HEK293 (cell line): ENCODE results near the gene MOCS2.

Source experiments
- CTCF ChIA-PET: fragments of 350-600 bp; formaldehyde crosslinking; extraction: SDS; loops from one replicate; lab custom pipeline; 2021; ENCODE audit warnings: antibody characterized with exemption; lab: Yijun Ruan, JAX
- POLR2A ChIA-PET: fragments of 300-600 bp; formaldehyde crosslinking; extraction: SDS; loops from one replicate; lab custom pipeline; 2020; ENCODE audit warnings: antibody characterized with exemption, inconsistent platforms; lab: Yijun Ruan, JAX
- H3K27ac ChIP-seq: fragments of 200-500 bp; sonication (Bioruptor generic); 2 replicates; pipeline ENCODE4 v1.5.1; 2014; ENCODE audit warnings: low read depth, low read length, control low read depth, inconsistent platforms; ENCODE audit errors: extremely low read depth
- H3K36me3 ChIP-seq, 2 experiments: fragments of 200-500 bp in 1 of 2; sonication (Bioruptor generic) in 1 of 2; 1 replicate in 1 of 2; 2 replicates in 1 of 2; pipeline ENCODE4 v1.5.1; 2014 to 2017; ENCODE audit warnings: inconsistent platforms in 2 of 2, low read length in 2 of 2; ENCODE audit not compliant: control insufficient read depth in 2 of 2, insufficient read depth in 1 of 2
- H3K4me1 ChIP-seq: fragments of 200-500 bp; sonication (Bioruptor generic); 2 replicates; pipeline ENCODE4 v1.5.1; 2014; ENCODE audit warnings: mild to moderate bottlenecking, low read length, inconsistent platforms; ENCODE audit not compliant: control insufficient read depth, insufficient read depth
- H3K4me3 ChIP-seq: 2 replicates; pipeline ENCODE4 v1.5.1; 2011; ENCODE audit warnings: low read depth, mild to moderate bottlenecking, control low read depth, low read length, moderate library complexity
- H3K9me3 ChIP-seq: fragments of 200-500 bp; sonication (Bioruptor generic); 2 replicates; pipeline ENCODE4 v1.5.1; 2014; ENCODE audit warnings: low read depth, low read length, inconsistent platforms; ENCODE audit not compliant: control insufficient read depth, insufficient read depth
- CTCF ChIP-seq: fragments of 450-650 bp; formaldehyde crosslinking; IDR thresholded peaks from 2 replicates; pipeline ENCODE4 v1.5.1; 2016; ENCODE audit warnings: missing biosample characterization, missing genetic modification characterization
- KLF10 ChIP-seq: fragments of 450-650 bp; IDR thresholded peaks from 2 replicates; pipeline ENCODE4 v1.5.1; 2018; ENCODE audit warnings: missing biosample characterization, mild to moderate bottlenecking, missing genetic modification characterization
- PRDM10 ChIP-seq: fragments of 450-650 bp; formaldehyde crosslinking; IDR thresholded peaks from 2 replicates; pipeline ENCODE4 v1.5.1; 2016; ENCODE audit warnings: missing biosample characterization, missing genetic modification characterization
- SETDB1 ChIP-seq: IDR thresholded peaks from one replicate; pipeline ENCODE4 v1.6.1; 2017; ENCODE audit warnings: mild to moderate bottlenecking, low read length, moderate library complexity, mixed read lengths; ENCODE audit not compliant: insufficient read length
- TRIM28 ChIP-seq: IDR thresholded peaks from 2 replicates; pipeline ENCODE4 v1.6.1; 2011; ENCODE audit warnings: low read length, control low read depth, borderline replicate concordance
- ZNF132 ChIP-seq: fragments of 450-650 bp; formaldehyde crosslinking; IDR thresholded peaks from 2 replicates; pipeline ENCODE4 v1.5.1; 2017; ENCODE audit warnings: missing biosample characterization, missing genetic modification characterization, borderline replicate concordance
- ZNF133 ChIP-seq: fragments of 450-650 bp; formaldehyde crosslinking; IDR thresholded peaks from 2 replicates; pipeline ENCODE4 v1.5.1; 2016; ENCODE audit warnings: missing biosample characterization, missing genetic modification characterization
- ZNF624 ChIP-seq: fragments of 450-650 bp; formaldehyde crosslinking; IDR thresholded peaks from 2 replicates; pipeline ENCODE4 v1.5.1; 2017; ENCODE audit warnings: missing biosample characterization, missing genetic modification characterization
- ZNF654 ChIP-seq: fragments of 450-650 bp; formaldehyde crosslinking; IDR thresholded peaks from 2 replicates; pipeline ENCODE4 v1.5.1; 2016; ENCODE audit warnings: low read depth, missing biosample characterization, missing genetic modification characterization
- ZNF660 ChIP-seq: fragments of 450-650 bp; IDR thresholded peaks from 2 replicates; pipeline ENCODE4 v1.5.1; 2018; ENCODE audit warnings: missing biosample characterization, mild to moderate bottlenecking, missing genetic modification characterization
- ZNF664 ChIP-seq: fragments of 450-650 bp; formaldehyde crosslinking; IDR thresholded peaks from 2 replicates; pipeline ENCODE4 v1.5.1; 2016; ENCODE audit warnings: missing biosample characterization, missing genetic modification characterization
- ZNF747 ChIP-seq: fragments of 450-650 bp; formaldehyde crosslinking; IDR thresholded peaks from 2 replicates; pipeline ENCODE4 v1.5.1; 2016; ENCODE audit warnings: missing biosample characterization, missing genetic modification characterization
- TF ChIP-seq, protein P1 (sequence below): fragments of 450-650 bp; formaldehyde crosslinking; conservative IDR thresholded peaks from 2 replicates; pipeline ENCODE4 v1.5.1; 2016; ENCODE audit warnings: low read depth, missing biosample characterization, missing genetic modification characterization
- TF ChIP-seq, protein P2 (sequence below): fragments of 450-650 bp; formaldehyde crosslinking; IDR thresholded peaks from 2 replicates; pipeline ENCODE4 v1.5.1; 2017; ENCODE audit warnings: missing biosample characterization, missing genetic modification characterization
- TF ChIP-seq, protein P3 (sequence below): fragments of 450-650 bp; formaldehyde crosslinking; IDR thresholded peaks from 2 replicates; pipeline ENCODE4 v1.5.1; 2016; ENCODE audit warnings: missing biosample characterization, missing genetic modification characterization, low read depth

MOCS2 gene

DNA sequence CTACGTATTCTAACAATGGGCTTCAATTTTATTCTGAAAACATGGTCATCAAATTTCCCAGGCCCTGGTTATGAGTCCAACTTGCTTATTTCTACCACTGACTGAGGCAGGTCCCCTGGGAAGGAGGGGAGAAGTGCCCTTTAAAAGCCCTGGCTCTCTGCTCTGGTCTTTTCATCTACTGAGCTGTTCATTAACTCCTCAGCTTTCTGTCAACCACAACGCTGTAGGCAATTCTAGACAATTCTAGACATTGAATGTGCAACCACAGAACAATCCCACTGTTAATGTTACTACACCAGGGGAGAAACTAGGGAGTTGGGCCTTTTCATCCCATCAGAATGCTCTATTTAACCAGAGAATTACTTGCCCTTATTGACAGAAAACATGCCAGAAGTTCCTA lies 10.0 kb downstream of the MOCS2 start (continued):
- TF ChIP-seq PRDM10 (tag by site-specific recombination) (no peak), SETDB1 (no peak), ZNF132 (no peak)

GRCh38 chr5:53095931-53096525 lies 13.5 kb downstream of the MOCS2 start:
- peak; percentile 48; the same call in 1 of the 2 replicates for TF ChIP-seq CTCF (tag by site-specific recombination)
- peak; percentile 66 for TF ChIP-seq ZNF654 (tag by site-specific recombination)
- TF ChIP-seq ZNF624 (tag by site-specific recombination): no peak
- TF ChIP-seq TRIM28: no peak
- ChIA-PET CTCF (interaction anchor here (0.6 to 7.3 kb wide), 16 partner anchors 9 to 1118 kb away, joined by 3 to 145 read pairs (median 4); partner anchors contain the start of gene MOCS2), POLR2A (interaction anchor here (1.1 kb wide), 1 partner anchor 13 kb away, joined by 3 read pairs; the partner anchor contains the start of gene MOCS2)
- H3K36me3 ChIP-seq: peaks cover 21 to 49% of the 10 kb centered on the region in 2 experiments
- H3K4me1 ChIP-seq: no peaks in the 10 kb centered on the region
- no peak overlapping the region for H3K4me3 ChIP-seq
- no peaks in the 10 kb centered on the region for H3K9me3 ChIP-seq
- no peak overlapping the region for H3K27ac ChIP-seq

DNA sequence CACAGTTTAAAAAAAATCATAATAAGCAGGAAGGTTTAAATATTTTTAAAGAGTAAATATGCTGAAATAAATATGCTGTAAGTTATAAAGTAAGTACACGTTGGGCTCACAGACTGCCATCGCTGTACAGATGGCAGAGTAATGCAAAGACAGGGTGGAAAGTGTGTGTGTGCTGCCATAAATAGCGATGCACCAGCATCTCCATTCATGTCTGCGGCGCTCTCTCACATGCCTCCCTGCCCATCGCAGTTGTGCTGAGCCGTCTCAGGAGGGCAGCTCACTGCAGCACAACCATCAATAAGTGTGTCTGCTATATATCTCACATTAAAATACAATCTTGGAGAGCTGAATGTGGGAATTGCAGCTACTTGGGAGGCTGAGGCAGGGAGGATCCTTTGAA lies 14.3 kb downstream of the MOCS2 start:
- Histone ChIP-seq H3K36me3 (peaks cover 17 to 41% of the 10 kb centered on the region in 2 experiments), H3K4me1 (no peaks in the 10 kb centered on the region), H3K9me3 (no peaks in the 10 kb centered on the region), H3K4me3 (no peak overlapping the region), H3K27ac (no peak overlapping the region)
- ChIA-PET POLR2A (interaction anchor here (1.1 kb wide), 1 partner anchor 14 kb away, joined by 3 read pairs; the partner anchor contains the start of gene MOCS2), CTCF (interaction anchor here (0.7 to 7.3 kb wide), 7 partner anchors 12 to 1139 kb away, joined by 3 to 145 read pairs (median 4); no protein-coding TSS in a partner anchor)
- TF ChIP-seq, protein P1, sequence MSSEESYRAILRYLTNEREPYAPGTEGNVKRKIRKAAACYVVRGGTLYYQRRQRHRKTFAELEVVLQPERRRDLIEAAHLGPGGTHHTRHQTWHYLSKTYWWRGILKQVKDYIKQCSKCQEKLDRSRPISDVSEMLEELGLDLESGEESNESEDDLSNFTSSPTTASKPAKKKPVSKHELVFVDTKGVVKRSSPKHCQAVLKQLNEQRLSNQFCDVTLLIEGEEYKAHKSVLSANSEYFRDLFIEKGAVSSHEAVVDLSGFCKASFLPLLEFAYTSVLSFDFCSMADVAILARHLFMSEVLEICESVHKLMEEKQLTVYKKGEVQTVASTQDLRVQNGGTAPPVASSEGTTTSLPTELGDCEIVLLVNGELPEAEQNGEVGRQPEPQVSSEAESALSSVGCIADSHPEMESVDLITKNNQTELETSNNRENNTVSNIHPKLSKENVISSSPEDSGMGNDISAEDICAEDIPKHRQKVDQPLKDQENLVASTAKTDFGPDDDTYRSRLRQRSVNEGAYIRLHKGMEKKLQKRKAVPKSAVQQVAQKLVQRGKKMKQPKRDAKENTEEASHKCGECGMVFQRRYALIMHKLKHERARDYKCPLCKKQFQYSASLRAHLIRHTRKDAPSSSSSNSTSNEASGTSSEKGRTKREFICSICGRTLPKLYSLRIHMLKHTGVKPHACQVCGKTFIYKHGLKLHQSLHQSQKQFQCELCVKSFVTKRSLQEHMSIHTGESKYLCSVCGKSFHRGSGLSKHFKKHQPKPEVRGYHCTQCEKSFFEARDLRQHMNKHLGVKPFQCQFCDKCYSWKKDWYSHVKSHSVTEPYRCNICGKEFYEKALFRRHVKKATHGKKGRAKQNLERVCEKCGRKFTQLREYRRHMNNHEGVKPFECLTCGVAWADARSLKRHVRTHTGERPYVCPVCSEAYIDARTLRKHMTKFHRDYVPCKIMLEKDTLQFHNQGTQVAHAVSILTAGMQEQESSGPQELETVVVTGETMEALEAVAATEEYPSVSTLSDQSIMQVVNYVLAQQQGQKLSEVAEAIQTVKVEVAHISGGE (tag by site-specific recombination): no peak
- TF ChIP-seq, protein P2, sequence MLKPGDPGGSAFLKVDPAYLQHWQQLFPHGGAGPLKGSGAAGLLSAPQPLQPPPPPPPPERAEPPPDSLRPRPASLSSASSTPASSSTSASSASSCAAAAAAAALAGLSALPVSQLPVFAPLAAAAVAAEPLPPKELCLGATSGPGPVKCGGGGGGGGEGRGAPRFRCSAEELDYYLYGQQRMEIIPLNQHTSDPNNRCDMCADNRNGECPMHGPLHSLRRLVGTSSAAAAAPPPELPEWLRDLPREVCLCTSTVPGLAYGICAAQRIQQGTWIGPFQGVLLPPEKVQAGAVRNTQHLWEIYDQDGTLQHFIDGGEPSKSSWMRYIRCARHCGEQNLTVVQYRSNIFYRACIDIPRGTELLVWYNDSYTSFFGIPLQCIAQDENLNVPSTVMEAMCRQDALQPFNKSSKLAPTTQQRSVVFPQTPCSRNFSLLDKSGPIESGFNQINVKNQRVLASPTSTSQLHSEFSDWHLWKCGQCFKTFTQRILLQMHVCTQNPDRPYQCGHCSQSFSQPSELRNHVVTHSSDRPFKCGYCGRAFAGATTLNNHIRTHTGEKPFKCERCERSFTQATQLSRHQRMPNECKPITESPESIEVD (tag by site-specific recombination): no peak
- TF ChIP-seq ZNF133 (no peak), ZNF747 (tag by site-specific recombination) (no peak), KLF10 (tag by site-specific recombination) (no peak), ZNF660 (tag by site-specific recombination) (no peak), ZNF664 (tag by site-specific recombination) (no peak)
- TF ChIP-seq, protein P3, sequence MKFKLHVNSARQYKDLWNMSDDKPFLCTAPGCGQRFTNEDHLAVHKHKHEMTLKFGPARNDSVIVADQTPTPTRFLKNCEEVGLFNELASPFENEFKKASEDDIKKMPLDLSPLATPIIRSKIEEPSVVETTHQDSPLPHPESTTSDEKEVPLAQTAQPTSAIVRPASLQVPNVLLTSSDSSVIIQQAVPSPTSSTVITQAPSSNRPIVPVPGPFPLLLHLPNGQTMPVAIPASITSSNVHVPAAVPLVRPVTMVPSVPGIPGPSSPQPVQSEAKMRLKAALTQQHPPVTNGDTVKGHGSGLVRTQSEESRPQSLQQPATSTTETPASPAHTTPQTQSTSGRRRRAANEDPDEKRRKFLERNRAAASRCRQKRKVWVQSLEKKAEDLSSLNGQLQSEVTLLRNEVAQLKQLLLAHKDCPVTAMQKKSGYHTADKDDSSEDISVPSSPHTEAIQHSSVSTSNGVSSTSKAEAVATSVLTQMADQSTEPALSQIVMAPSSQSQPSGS (tag by site-specific recombination): no peak
